ENCODE measurements around the gene BLMH.

The BLMH gene

GRCh38 chr17:30237296-30238002 lies 54.3 kb downstream of the BLMH start:
- H3K4me3 ChIP-seq (ENCODE audit: low read depth in 1 of 2, low read length in 1 of 2): no peak overlapping the region
- peaks cover 79% of the 10 kb centered on the region for H3K27me3 ChIP-seq
- TF ChIP-seq CTCF (IDR thresholded peaks at IDR 0.05): no peak
- H3K4me1 ChIP-seq (ENCODE audit: control insufficient read depth in 1 of 2, insufficient read depth in 1 of 2, low read depth in 1 of 2, low read length in 1 of 2): peaks cover 12 to 20% of the 10 kb centered on the region in 2 experiments
- H3K9me3 ChIP-seq: no peaks in the 10 kb centered on the region
- H3K36me3 ChIP-seq: no peaks in the 10 kb centered on the region
- H3K27ac ChIP-seq: no peak overlapping the region

GRCh38 chr17:30236766-30237165 lies 55.0 kb downstream of the BLMH start:
- Histone ChIP-seq H3K27me3 (peaks cover 84% of the 10 kb centered on the region), H3K9me3 (no peaks in the 10 kb centered on the region), H3K4me1 (ENCODE audit: control insufficient read depth in 1 of 2, insufficient read depth in 1 of 2, low read depth in 1 of 2, low read length in 1 of 2) (peaks cover 12 to 20% of the 10 kb centered on the region in 2 experiments), H3K36me3 (no peaks in the 10 kb centered on the region), H3K4me3 (ENCODE audit: low read depth in 1 of 2, low read length in 1 of 2) (no peak overlapping the region), H3K27ac (no peak overlapping the region)
- no peak for TF ChIP-seq CTCF (IDR thresholded peaks at IDR 0.05)

- Histone ChIP-seq H3K4me3 (ENCODE audit: low read depth in 1 of 2, low read length in 1 of 2) (peak overlapping the region in 1 of 2 experiments; percentile 23), H3K27me3 (peaks cover 84% of the 10 kb centered on the region), H3K27ac (no peak overlapping the region), H3K4me1 (ENCODE audit: control insufficient read depth in 1 of 2, insufficient read depth in 1 of 2, low read depth in 1 of 2, low read length in 1 of 2) (peaks cover 12 to 20% of the 10 kb centered on the region in 2 experiments), H3K36me3 (no peaks in the 10 kb centered on the region), H3K9me3 (no peaks in the 10 kb centered on the region)
- no peak for TF ChIP-seq CTCF (IDR thresholded peaks at IDR 0.05)
Observed at GRCh38 chr17:30236297-30236624, 55.5 kb downstream of the BLMH start.

- H3K36me3 ChIP-seq: no peaks in the 10 kb centered on the region
- peaks cover 15 to 23% of the 10 kb centered on the region in 2 experiments for H3K4me1 ChIP-seq (ENCODE audit: control insufficient read depth in 1 of 2, insufficient read depth in 1 of 2, low read depth in 1 of 2, low read length in 1 of 2)
- H3K9me3 ChIP-seq: no peaks in the 10 kb centered on the region
- peak within 1 kb of the TSS in 1 of 2 experiments; percentile 23 for H3K4me3 ChIP-seq (ENCODE audit: low read depth in 1 of 2, low read length in 1 of 2)
- no peak for TF ChIP-seq CTCF (IDR thresholded peaks at IDR 0.05)
- H3K27ac ChIP-seq: no peak within 1 kb of the TSS
- H3K27me3 ChIP-seq: peaks cover 84% of the 10 kb centered on the region
Observed at GRCh38 chr17:30235386-30236296, 56.1 kb downstream of the BLMH start, which contains the start of gene SLC6A4. TSS of gene SLC6A4 (minus strand) at chr17:30235697. CDS start at chr17:30221958, 13,739 bp downstream.

- Histone ChIP-seq H3K27ac (no peak overlapping the region), H3K4me3 (ENCODE audit: low read depth in 1 of 2, low read length in 1 of 2) (no peak overlapping the region), H3K9me3 (no peaks in the 10 kb centered on the region), H3K36me3 (no peaks in the 10 kb centered on the region), H3K27me3 (peaks cover 80% of the 10 kb centered on the region), H3K4me1 (ENCODE audit: control insufficient read depth in 1 of 2, insufficient read depth in 1 of 2, low read depth in 1 of 2, low read length in 1 of 2) (peaks cover 19 to 29% of the 10 kb centered on the region in 2 experiments)
- no peak for TF ChIP-seq CTCF (IDR thresholded peaks at IDR 0.05)
Observed at GRCh38 chr17:30234964-30235363, 56.8 kb downstream of the BLMH start.
